ENCODE measurements around the gene GRB14. TPM values are rescaled to one million over a fixed set of nuclear protein-coding genes. Genes with fewer than 3 reads are reported as not detected.

The GRB14 gene
- total and polyA plus RNA-seq, 10 of the 15 experiments (the other 5 are each of a cell fraction or from before 2014, with no cell fraction given), result not detected

- Histone ChIP-seq H3K27ac (ENCODE audit: control insufficient read depth, insufficient read depth) (no peak overlapping the region), H3K4me1 (ENCODE audit: control insufficient read depth, insufficient read depth, low read length) (no peaks in the 10 kb centered on the region), H4K20me1 (ENCODE audit: control insufficient read depth, insufficient read depth) (no peaks in the 10 kb centered on the region), H2AFZ (ENCODE audit: control insufficient read depth, low read depth, low read length) (no peak overlapping the region), H3K27me3 (replicated peaks in 1 of 2; ENCODE audit: control insufficient read depth in 2 of 2, insufficient read depth in 2 of 2, low read length in 1 of 2) (no peaks in the 10 kb centered on the region), H3K9me3 (replicated peaks; ENCODE audit: control insufficient read depth, insufficient read depth, low read length) (no peaks in the 10 kb centered on the region), H3K36me3 (ENCODE audit: control insufficient read depth in 2 of 2, insufficient read depth in 2 of 2, low read length in 1 of 2) (no peaks in the 10 kb centered on the region), H3K9ac (ENCODE audit: control insufficient read depth, insufficient read depth, low read length) (no peak overlapping the region), H3K79me2 (ENCODE audit: control insufficient read depth, insufficient read depth, low read length) (no peaks in the 10 kb centered on the region), H3K4me3 (no peak overlapping the region), H3K4me2 (ENCODE audit: control insufficient read depth, insufficient read depth) (no peak overlapping the region)
- TF ChIP-seq REST (IDR thresholded peaks at IDR 0.05; ENCODE audit: low read depth, low read length) (no peak), TAF1 (IDR thresholded peaks at IDR 0.05; ENCODE audit: borderline replicate concordance, low read depth, low read length) (no peak), CHD4 (IDR thresholded peaks at IDR 0.05) (no peak), NR2F1 (conservative IDR thresholded peaks at IDR 0.05) (no peak), KAT2A (conservative IDR thresholded peaks at IDR 0.05; ENCODE audit: control insufficient read depth, low read depth, low read length) (no peak)
- intact Hi-C loops (cut with micrococcal nuclease; ENCODE audit: unreplicated experiment) (no loop called here), in situ Hi-C loops (cut with MboI) (no loop called here)
- DNase-seq (ENCODE audit: low read depth, low spot score) (no peak), ATAC-seq (no peak), FAIRE-seq (no peak)
- ChIA-PET CTCF (no interaction called here), RAD21 (ENCODE audit: unreplicated experiment) (no interaction called here), SMC1A (ENCODE audit: uncharacterized antibody, unreplicated experiment) (interaction anchor here (0.6 kb wide), 1 partner anchor 324 kb away, joined by 3 read pairs; no protein-coding TSS in a partner anchor), POLR2A (no interaction called here)
- BruUV-seq (replicated peaks), result no TSS peak
Observed at GRCh38 chr2:164512871-164513270, 108.4 kb downstream of the GRB14 start.

GRCh38 chr2:164511738-164512137 is 109.5 kb downstream of the GRB14 start:
- Histone ChIP-seq H3K36me3 (ENCODE audit: control insufficient read depth in 2 of 2, insufficient read depth in 2 of 2, low read length in 1 of 2) (no peaks in the 10 kb centered on the region), H3K4me2 (ENCODE audit: control insufficient read depth, insufficient read depth) (no peak overlapping the region), H3K27me3 (replicated peaks in 1 of 2; ENCODE audit: control insufficient read depth in 2 of 2, insufficient read depth in 2 of 2, low read length in 1 of 2) (no peaks in the 10 kb centered on the region), H4K20me1 (ENCODE audit: control insufficient read depth, insufficient read depth) (no peaks in the 10 kb centered on the region), H3K27ac (ENCODE audit: control insufficient read depth, insufficient read depth) (no peak overlapping the region), H3K9me3 (replicated peaks; ENCODE audit: control insufficient read depth, insufficient read depth, low read length) (no peaks in the 10 kb centered on the region), H3K79me2 (ENCODE audit: control insufficient read depth, insufficient read depth, low read length) (no peaks in the 10 kb centered on the region), H2AFZ (ENCODE audit: control insufficient read depth, low read depth, low read length) (no peak overlapping the region), H3K4me3 (no peak overlapping the region), H3K4me1 (ENCODE audit: control insufficient read depth, insufficient read depth, low read length) (no peaks in the 10 kb centered on the region), H3K9ac (ENCODE audit: control insufficient read depth, insufficient read depth, low read length) (no peak overlapping the region)
- BruUV-seq (replicated peaks), result no TSS peak
- intact Hi-C loops (cut with micrococcal nuclease; ENCODE audit: unreplicated experiment), result no loop called here
- in situ Hi-C loops (cut with MboI), result no loop called here
- WGBS (ENCODE audit: insufficient coverage, insufficient replicate concordance, low lambda C conversion rate, missing lambda C conversion rate), result 3% methylated on average over 3 of the region's 4 CpGs
- ChIA-PET RAD21 (ENCODE audit: unreplicated experiment) (no interaction called here), CTCF (no interaction called here), POLR2A (no interaction called here), SMC1A (ENCODE audit: uncharacterized antibody, unreplicated experiment) (no interaction called here)
- ATAC-seq (no peak), FAIRE-seq (no peak), DNase-seq (ENCODE audit: low read depth, low spot score) (no peak)
- no peak for TF ChIP-seq CBX3 (IDR thresholded peaks at IDR 0.05; ENCODE audit: borderline replicate concordance, low read depth)
- no peak for TF ChIP-seq SMAD5 (IDR thresholded peaks at IDR 0.05; ENCODE audit: low read depth)
- TF ChIP-seq ATF3 (IDR thresholded peaks at IDR 0.05; ENCODE audit: borderline replicate concordance, extremely low read depth, low read depth, low read length), result no peak
- TF ChIP-seq, protein P1, sequence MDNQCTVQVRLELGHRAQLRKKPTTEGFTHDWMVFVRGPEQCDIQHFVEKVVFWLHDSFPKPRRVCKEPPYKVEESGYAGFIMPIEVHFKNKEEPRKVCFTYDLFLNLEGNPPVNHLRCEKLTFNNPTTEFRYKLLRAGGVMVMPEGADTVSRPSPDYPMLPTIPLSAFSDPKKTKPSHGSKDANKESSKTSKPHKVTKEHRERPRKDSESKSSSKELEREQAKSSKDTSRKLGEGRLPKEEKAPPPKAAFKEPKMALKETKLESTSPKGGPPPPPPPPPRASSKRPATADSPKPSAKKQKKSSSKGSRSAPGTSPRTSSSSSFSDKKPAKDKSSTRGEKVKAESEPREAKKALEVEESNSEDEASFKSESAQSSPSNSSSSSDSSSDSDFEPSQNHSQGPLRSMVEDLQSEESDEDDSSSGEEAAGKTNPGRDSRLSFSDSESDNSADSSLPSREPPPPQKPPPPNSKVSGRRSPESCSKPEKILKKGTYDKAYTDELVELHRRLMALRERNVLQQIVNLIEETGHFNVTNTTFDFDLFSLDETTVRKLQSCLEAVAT (IDR thresholded peaks at IDR 0.05), result no peak

Data from GM12878 (cell line).